Effector CD8-positive, alpha-beta T cell (primary cell): ENCODE measurements around the gene BANP.

Source experiments
- DNase-seq: peaks from one replicate; lab custom pipeline; 2025; lab: John Stamatoyannopoulos, UW

Gene BANP

DNA sequence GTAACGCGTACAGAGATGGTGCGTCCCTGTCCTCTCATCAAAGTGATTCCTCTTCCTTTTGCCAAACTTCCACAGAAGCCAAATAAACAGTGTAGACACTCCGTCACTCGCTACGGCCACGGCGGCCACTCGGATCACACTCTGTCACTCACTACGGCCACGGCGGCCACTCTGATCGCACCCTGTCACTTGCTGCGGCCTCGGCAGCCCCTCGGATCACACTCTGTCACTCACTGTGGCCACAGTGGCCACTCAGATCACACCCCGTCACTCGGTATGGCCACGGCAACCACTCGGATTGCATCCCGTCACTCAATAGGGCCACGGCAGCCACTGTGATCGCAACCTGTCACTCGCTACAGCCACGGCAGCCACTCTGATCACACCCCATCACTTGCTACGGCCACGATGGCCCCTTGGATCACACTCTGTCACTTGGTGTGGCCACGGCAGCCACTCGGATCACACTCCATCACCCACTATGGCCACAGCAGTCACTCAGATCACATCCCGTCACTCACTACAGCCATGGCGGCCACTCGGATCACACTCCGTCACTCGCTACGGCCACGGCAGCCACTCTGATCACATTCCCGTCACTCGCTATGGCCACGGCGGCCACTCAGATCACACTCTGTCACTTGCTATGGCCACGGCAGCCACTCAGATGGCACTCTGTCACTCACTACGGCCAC, 170.8 kb downstream of the BANP start:
- no peak for DNase-seq
